HG03139 (cell line): ENCODE results near the gene CROCC2.

Experiments used
- ATAC-seq: cut with Tn5 transposase; IDR thresholded peaks from one replicate; pipeline ENCODE4 v1.9.1; 2021; ENCODE audit not compliant: unreplicated experiment

Gene CROCC2

GRCh38 chr2:240996161-240996833 lies 90.2 kb downstream of the CROCC2 start:
- ATAC-seq, result no peak

GRCh38 chr2:240996834-240997140 lies 90.7 kb downstream of the CROCC2 start:
- no peak for ATAC-seq

GRCh38 chr2:240997141-240997855 lies 91.2 kb downstream of the CROCC2 start:
- no peak for ATAC-seq

- ATAC-seq, result no peak
These were observed 91.9 kb downstream of the CROCC2 start, which contains the start of gene SNED1 for GRCh38 chr2:240997856-240998705. TSS of gene SNED1 (plus strand) at chr2:240998618. CDS start at chr2:240998838, 220 bp downstream.

DNA sequence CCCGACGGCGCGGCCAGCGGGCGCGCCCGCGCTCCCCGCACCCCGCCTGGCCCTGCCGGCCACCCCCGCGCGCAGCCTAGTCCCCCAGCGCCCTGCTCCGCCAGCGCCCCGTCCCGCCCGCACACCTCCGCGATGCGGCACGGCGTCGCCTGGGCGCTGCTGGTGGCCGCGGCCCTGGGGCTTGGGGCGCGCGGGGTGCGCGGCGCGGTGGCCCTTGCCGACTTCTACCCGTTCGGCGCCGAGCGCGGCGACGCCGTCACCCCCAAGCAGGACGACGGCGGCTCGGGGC lies 92.5 kb downstream of the CROCC2 start:
- ATAC-seq, result no peak

- ATAC-seq, result no peak
These were observed 93.1 kb downstream of the CROCC2 start for GRCh38 chr2:240998995-240999791.

- no peak for ATAC-seq
These were observed 93.9 kb downstream of the CROCC2 start for GRCh38 chr2:240999873-241000541.

GRCh38 chr2:241000831-241001321 lies 94.7 kb downstream of the CROCC2 start:
- ATAC-seq, result no peak

DNA sequence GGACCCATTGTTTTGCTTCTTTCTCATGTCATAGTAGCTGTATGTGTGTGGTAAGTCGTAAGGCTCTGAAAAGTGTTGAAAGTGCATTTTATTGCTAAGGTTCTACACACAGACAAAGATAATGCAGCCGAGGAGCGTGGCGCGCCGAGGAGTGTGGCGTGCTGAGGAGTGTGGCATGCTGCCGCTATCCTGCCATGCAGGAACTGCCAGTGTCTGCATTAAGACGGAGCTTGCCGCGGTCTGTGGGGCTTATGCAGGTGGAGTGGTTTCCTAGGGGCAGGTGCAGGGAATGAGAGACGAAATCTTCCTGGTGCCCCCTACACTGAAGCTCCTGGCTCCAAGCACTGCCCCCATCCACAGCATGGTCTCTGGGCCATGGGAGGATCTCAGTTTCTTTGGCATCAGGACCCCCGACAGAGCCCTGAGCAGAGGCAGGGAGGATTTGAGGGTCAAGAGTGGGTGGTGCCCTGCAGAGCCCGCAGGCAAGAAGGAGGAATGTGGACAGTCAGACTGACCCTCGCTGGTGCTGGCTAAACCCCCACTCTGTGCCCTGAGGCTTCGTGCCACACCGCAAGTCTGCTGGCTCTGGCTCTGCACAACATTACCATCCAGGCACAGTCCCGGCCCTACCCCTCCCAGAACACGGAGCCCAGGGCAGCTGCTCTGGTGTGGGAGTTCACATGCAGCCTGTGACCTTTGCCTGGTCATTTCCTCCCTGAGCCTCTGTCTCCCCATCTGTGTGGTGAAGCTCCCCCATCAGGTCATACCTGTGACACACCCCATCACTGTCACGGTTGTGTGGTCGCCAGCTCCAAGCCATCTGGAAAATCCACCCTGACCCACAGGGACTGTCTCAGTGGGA lies 95.5 kb downstream of the CROCC2 start:
- no peak for ATAC-seq

- ATAC-seq, result no peak
These were observed 96.3 kb downstream of the CROCC2 start for GRCh38 chr2:241002275-241003046.

GRCh38 chr2:241003047-241003360 lies 96.9 kb downstream of the CROCC2 start:
- ATAC-seq, result no peak

GRCh38 chr2:241003369-241003768 lies 97.2 kb downstream of the CROCC2 start:
- ATAC-seq, result no peak

DNA sequence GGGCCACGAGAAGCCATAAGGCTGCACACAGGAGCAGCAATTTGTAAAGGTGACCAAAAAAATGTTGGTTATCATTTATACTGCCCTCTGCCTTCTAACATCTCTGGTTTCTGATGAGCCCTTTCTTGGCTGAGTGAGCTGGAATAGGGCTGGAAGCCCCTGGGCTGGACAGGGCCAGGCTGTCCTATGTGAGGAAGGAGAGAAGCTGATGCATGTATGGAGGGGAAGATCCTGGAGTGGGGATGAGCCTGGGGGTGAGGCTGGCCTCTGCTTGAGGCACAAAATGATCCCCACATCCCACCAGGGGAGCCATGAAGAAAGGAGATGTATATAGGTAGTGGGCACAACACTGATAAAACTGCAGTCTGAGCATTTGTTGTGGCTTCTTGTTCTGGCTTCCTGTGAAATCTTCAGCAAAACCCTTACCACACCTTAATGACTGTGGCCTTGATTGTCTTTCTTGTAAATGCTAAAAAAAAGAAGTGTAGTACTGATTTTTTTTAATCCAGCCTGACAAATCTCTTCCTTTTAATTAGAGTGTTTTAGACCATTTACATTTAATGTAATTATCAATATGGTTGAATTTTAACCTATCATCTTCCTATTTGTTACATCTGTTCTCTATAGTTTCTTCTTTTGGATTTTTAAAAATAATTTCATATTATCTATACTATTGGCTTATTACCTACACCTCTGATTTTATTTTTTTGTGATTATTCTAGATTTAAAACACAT lies 97.9 kb downstream of the CROCC2 start:
- ATAC-seq, result no peak

DNA sequence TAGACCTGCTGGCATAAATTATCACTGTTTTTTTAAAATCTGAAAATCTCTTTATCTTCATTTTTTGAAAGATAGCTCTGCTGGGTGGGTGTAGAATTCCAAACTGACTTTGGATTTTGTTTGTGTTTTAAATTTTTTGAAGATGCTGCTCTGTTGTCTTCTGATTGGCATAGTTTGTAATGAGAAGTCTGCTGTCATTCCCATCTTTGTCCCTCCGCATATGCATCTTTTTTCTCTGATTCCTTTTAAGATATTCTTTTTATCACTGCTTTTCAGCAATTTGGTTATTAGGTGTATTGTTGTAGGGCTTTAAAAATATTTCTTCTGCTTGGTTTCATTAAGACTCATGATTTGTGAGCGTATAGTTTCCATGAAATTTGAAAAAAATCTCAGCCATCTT lies 99.4 kb downstream of the CROCC2 start:
- no peak for ATAC-seq

DNA sequence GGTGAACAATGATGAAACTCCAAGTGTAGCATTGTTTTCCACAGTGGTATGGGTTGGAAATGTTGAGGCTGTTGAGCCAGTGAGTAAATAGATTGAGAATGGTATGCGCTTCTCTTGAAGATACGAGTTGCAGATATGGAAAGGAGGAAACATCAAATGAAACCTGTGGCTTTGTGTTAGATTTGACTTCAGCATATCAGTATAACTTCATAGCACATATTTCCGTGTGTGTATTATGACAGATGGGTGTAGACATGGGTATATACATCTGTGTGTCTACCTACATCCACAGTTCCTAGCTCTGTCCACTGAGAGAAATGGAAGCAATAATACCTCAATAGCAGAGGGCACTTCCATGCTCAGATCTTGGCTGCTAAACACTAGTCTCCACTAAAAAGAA lies 100.3 kb downstream of the CROCC2 start:
- ATAC-seq, result no peak

DNA sequence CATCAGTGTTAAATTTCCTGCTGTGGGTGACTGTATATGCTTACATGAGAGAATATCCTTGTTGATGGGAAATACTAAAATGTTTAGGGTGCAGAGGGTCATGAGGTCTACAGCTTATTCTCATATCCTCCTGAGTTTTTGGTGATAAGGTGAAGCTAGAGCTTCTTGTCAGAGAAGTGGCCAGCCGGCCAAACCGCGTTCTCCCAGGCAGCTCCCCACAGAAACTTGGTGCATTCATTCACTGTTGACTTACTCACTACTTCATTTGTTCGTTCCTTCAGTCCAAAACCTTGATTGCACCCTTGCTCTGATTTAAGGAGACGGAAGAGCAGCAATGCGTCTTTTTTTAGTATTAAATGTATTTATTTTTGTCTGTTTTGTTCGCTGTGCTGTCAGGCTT lies 101.0 kb downstream of the CROCC2 start:
- ATAC-seq, result no peak

DNA sequence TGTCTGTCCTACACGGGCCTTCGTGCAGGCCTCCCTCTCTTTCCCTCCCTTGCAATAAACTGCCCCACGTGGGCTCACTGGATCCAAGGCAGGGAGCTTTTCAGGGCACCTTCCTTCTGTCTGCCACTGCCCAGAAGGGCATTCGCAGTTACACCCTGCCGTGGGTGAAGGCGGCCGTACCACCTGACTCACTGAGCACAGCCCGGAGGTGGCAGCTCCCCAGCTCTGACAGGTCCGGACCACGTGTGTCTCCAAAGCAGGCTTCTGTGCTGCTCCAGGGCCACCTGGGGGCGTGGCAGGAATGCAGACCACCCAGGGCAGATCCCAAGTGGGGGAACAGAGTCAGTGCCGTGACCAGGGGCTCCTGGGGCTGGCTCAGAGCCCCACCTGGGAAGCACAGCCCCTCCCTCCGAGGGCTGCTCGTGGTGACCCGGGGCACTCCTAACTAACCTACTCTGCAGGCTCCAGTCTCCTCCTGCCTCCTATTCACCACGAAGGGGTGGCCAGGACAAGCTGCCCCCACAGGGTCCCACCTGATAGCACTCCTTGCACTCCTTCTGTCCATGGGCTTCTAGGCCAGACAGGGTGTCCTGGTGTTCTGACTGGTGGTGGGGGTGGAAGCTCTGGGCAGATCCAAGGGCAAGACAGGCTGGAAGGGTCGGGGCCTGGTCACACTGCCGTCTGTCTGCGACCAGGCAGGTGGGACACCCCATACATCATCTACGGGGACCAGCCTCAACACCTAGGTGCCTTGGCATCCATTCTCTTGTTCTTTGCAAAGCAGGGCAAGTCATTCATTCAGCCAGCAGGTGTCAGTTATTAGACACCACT lies 102.0 kb downstream of the CROCC2 start:
- ATAC-seq, result no peak
